HG03575 (cell line): ENCODE measurements around the gene CGB8.
"Not testable (repeated sequence)": the region's sequence is repeated elsewhere in the genome, so short reads cannot be mapped to it uniquely, and the experiment has no call there.

ENCODE experiments used
- ATAC-seq: cut with Tn5 transposase; IDR thresholded peaks from one replicate; pipeline ENCODE4 v1.9.1; 2021; ENCODE audit not compliant: unreplicated experiment, insufficient number of reproducible peaks, low FRiP score; ENCODE audit errors: extremely low read depth

The CGB8 gene

GRCh38 chr19:49049011-49049410 is at the start of gene CGB8:
CGB8 (minus strand) TSS chr19:49049111; CDS start chr19:49048739, 372 bp downstream.
- ATAC-seq: not testable (repeated sequence)

- ATAC-seq: no peak
These were observed 48.8 kb upstream of the CGB8 start for GRCh38 chr19:49097453-49098288.

GRCh38 chr19:49094505-49095482 is 45.9 kb upstream of the CGB8 start:
- ATAC-seq: no peak

- ATAC-seq: no peak
These were observed 43.8 kb upstream of the CGB8 start for GRCh38 chr19:49092686-49093085.

GRCh38 chr19:49091391-49092038 is 42.6 kb upstream of the CGB8 start:
- ATAC-seq: no peak

GRCh38 chr19:49086296-49086695 is 37.4 kb upstream of the CGB8 start:
- no peak for ATAC-seq

- ATAC-seq: no peak
These were observed 36.9 kb upstream of the CGB8 start for GRCh38 chr19:49085868-49086232.

- ATAC-seq: peak; percentile 52
These were observed 36.3 kb upstream of the CGB8 start, which contains the start of gene SNRNP70 for GRCh38 chr19:49085020-49085867. SNRNP70 (plus strand) TSS chr19:49085451; CDS start chr19:49086415, 964 bp downstream.

GRCh38 chr19:49084206-49085019 is 35.5 kb upstream of the CGB8 start:
- ATAC-seq: no peak

- no peak for ATAC-seq
These were observed 32.4 kb upstream of the CGB8 start for GRCh38 chr19:49081273-49081672.

GRCh38 chr19:49080392-49080791 is 31.5 kb upstream of the CGB8 start:
- no peak for ATAC-seq

- not testable (repeated sequence) for ATAC-seq
These were observed 26.0 kb upstream of the CGB8 start for GRCh38 chr19:49074869-49075268.

GRCh38 chr19:49073514-49074378 is 24.8 kb upstream of the CGB8 start:
- ATAC-seq: no peak

GRCh38 chr19:49071860-49072547 is 23.1 kb upstream of the CGB8 start:
- no peak for ATAC-seq

- no peak for ATAC-seq
These were observed 21.5 kb upstream of the CGB8 start for GRCh38 chr19:49070416-49070815.

GRCh38 chr19:49069026-49069425 is 20.1 kb upstream of the CGB8 start:
- no peak for ATAC-seq
